C4-2B (cell line): ENCODE results near the gene CDK6.

Source experiments
- ZFX ChIP-seq: fragments of 450-650 bp; IDR thresholded peaks from 2 replicates; pipeline ENCODE4 v1.6.1; 2017
- TF ChIP-seq, protein P1 (sequence below): fragments of 450-650 bp; conservative IDR thresholded peaks from 2 replicates; pipeline ENCODE4 v1.5.1; 2017; ENCODE audit warnings: mild to moderate bottlenecking

DNA sequence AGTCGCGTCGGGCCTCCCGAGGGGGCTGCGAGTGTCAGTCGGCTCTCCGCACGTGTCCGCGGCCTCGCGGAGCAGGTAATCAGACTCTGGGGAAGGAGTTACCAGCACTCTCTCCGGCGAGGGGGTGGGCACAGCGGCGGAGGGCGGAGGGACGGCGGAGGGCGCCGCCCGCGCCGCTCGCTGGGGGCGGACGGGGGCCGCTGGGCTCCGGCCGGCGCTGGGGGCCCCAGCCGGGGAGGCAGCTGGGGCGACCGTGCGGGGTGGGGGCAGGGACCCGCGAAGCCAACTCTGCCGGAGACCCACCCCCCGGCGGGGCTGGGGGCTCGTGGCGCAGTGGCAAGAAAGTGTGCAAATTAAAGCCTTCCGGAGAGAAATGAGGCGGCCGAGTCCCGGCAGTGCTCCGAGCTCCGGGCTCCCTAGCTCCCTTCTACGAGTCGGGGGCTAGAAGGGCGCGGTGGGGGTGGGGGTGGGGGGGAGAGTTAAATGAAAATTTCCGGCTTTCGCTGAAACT, at the start of gene CDK6:
- no peak for TF ChIP-seq ZFX
- TF ChIP-seq, protein P1, sequence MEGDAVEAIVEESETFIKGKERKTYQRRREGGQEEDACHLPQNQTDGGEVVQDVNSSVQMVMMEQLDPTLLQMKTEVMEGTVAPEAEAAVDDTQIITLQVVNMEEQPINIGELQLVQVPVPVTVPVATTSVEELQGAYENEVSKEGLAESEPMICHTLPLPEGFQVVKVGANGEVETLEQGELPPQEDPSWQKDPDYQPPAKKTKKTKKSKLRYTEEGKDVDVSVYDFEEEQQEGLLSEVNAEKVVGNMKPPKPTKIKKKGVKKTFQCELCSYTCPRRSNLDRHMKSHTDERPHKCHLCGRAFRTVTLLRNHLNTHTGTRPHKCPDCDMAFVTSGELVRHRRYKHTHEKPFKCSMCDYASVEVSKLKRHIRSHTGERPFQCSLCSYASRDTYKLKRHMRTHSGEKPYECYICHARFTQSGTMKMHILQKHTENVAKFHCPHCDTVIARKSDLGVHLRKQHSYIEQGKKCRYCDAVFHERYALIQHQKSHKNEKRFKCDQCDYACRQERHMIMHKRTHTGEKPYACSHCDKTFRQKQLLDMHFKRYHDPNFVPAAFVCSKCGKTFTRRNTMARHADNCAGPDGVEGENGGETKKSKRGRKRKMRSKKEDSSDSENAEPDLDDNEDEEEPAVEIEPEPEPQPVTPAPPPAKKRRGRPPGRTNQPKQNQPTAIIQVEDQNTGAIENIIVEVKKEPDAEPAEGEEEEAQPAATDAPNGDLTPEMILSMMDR, result no peak
